HG03175 (cell line): Measurements from ENCODE around the gene CERS6.
A peak's percentile ranks its signal among the peaks of the same experiment; 100 is the strongest.

ENCODE experiments used
- ATAC-seq: cut with Tn5 transposase; IDR thresholded peaks from one replicate; pipeline ENCODE4 v1.9.1; 2021; ENCODE audit warnings: mild to moderate bottlenecking, moderate library complexity; ENCODE audit not compliant: unreplicated experiment

The CERS6 gene

GRCh38 chr2:168722592-168722991 lies 266.5 kb downstream of the CERS6 start:
- ATAC-seq = no peak

- ATAC-seq = no peak
Observed at GRCh38 chr2:168723275-168723899, 267.3 kb downstream of the CERS6 start.

- no peak for ATAC-seq
Observed at GRCh38 chr2:168726375-168726774, 270.3 kb downstream of the CERS6 start.

- ATAC-seq = no peak
Observed at GRCh38 chr2:168727904-168728470, 271.9 kb downstream of the CERS6 start.

GRCh38 chr2:168729455-168729854 lies 273.4 kb downstream of the CERS6 start:
- ATAC-seq = no peak

- no peak for ATAC-seq
Observed at GRCh38 chr2:168730344-168730743, 274.3 kb downstream of the CERS6 start.

GRCh38 chr2:168731002-168731401 lies 274.9 kb downstream of the CERS6 start:
- ATAC-seq = no peak

- no peak for ATAC-seq
Observed at GRCh38 chr2:168731616-168732015, 275.5 kb downstream of the CERS6 start.

- ATAC-seq = no peak
Observed at GRCh38 chr2:168732100-168732499, 276.0 kb downstream of the CERS6 start.

GRCh38 chr2:168732506-168732905 lies 276.4 kb downstream of the CERS6 start:
- ATAC-seq = no peak

GRCh38 chr2:168734199-168734760 lies 278.2 kb downstream of the CERS6 start:
- no peak for ATAC-seq

- no peak for ATAC-seq
Observed at GRCh38 chr2:168736649-168737445, 280.8 kb downstream of the CERS6 start.

GRCh38 chr2:168738062-168738461 lies 282.0 kb downstream of the CERS6 start:
- no peak for ATAC-seq

GRCh38 chr2:168740360-168740759 lies 284.3 kb downstream of the CERS6 start:
- no peak for ATAC-seq

GRCh38 chr2:168740788-168741187 lies 284.7 kb downstream of the CERS6 start:
- ATAC-seq = no peak

- ATAC-seq = no peak
Observed at GRCh38 chr2:168742258-168742932, 286.3 kb downstream of the CERS6 start.

- ATAC-seq = no peak
Observed at GRCh38 chr2:168744844-168745243, 288.8 kb downstream of the CERS6 start.

- no peak for ATAC-seq
Observed at GRCh38 chr2:168748461-168748860, 292.4 kb downstream of the CERS6 start.

- no peak for ATAC-seq
Observed at GRCh38 chr2:168749297-168749696, 293.2 kb downstream of the CERS6 start.

- ATAC-seq = peak; percentile 81
Observed at GRCh38 chr2:168751104-168751740, 295.1 kb downstream of the CERS6 start.

GRCh38 chr2:168752361-168752760 lies 296.3 kb downstream of the CERS6 start:
- ATAC-seq = no peak
